Measurements from ENCODE around the gene EMP1.
"Not testable (repeated sequence)": the region's sequence is repeated elsewhere in the genome, so short reads cannot be mapped to it uniquely, and the experiment has no call there.

EMP1 gene

GRCh38 chr12:13259625-13260024 is 63.1 kb downstream of the EMP1 start:
- not testable (repeated sequence) for DNase-seq

- not testable (repeated sequence) for DNase-seq
Observed at GRCh38 chr12:13267826-13268225, 71.3 kb downstream of the EMP1 start.

GRCh38 chr12:13268581-13268980 is 72.1 kb downstream of the EMP1 start:
- no peak for DNase-seq

Data from kidney glomerular epithelial cell (primary cell).